IPS-NIHi7 (cell line): ENCODE measurements around the gene EMP2.
"Not testable (repeated sequence)": the region's sequence is repeated elsewhere in the genome, so short reads cannot be mapped to it uniquely, and the experiment has no call there.

Experiments
- DNase-seq: peaks from one replicate; pipeline ENCODE4 v3.0.0; 2012; ENCODE audit warnings: mixed read lengths; ENCODE audit errors: extremely low spot score

The EMP2 gene

GRCh38 chr16:10552281-10552680 lies 28.1 kb downstream of the EMP2 start:
- no peak for DNase-seq

GRCh38 chr16:10551881-10552280 lies 28.5 kb downstream of the EMP2 start:
- no peak for DNase-seq

- no peak for DNase-seq
Observed at GRCh38 chr16:10548404-10548803, 32.0 kb downstream of the EMP2 start.

- no peak for DNase-seq
Observed at GRCh38 chr16:10547708-10548107, 32.7 kb downstream of the EMP2 start.

- DNase-seq, result no peak
Observed at GRCh38 chr16:10543231-10543977, 37.0 kb downstream of the EMP2 start.

GRCh38 chr16:10541366-10541765 lies 39.0 kb downstream of the EMP2 start:
- DNase-seq, result no peak

GRCh38 chr16:10539793-10540192 lies 40.6 kb downstream of the EMP2 start:
- DNase-seq, result no peak

- DNase-seq, result no peak
Observed at GRCh38 chr16:10539236-10539635, 41.2 kb downstream of the EMP2 start.

- no peak for DNase-seq
Observed at GRCh38 chr16:10538583-10538982, 41.8 kb downstream of the EMP2 start.

GRCh38 chr16:10537946-10538345 lies 42.5 kb downstream of the EMP2 start:
- DNase-seq, result no peak

- no peak for DNase-seq
Observed at GRCh38 chr16:10536814-10537389, 43.5 kb downstream of the EMP2 start.

- DNase-seq, result not testable (repeated sequence)
Observed at GRCh38 chr16:10536328-10536727, 44.1 kb downstream of the EMP2 start.

- no peak for DNase-seq
Observed at GRCh38 chr16:10535461-10535860, 44.9 kb downstream of the EMP2 start.

GRCh38 chr16:10534748-10535147 lies 45.6 kb downstream of the EMP2 start:
- no peak for DNase-seq

- not testable (repeated sequence) for DNase-seq
Observed at GRCh38 chr16:10533612-10534011, 46.8 kb downstream of the EMP2 start.

- no peak for DNase-seq
Observed at GRCh38 chr16:10531582-10531981, 48.8 kb downstream of the EMP2 start.

- no peak for DNase-seq
Observed at GRCh38 chr16:10530685-10531084, 49.7 kb downstream of the EMP2 start.

GRCh38 chr16:10529895-10530669 lies 50.3 kb downstream of the EMP2 start:
- DNase-seq, result no peak

GRCh38 chr16:10528635-10529034 lies 51.8 kb downstream of the EMP2 start:
- no peak for DNase-seq

- DNase-seq, result no peak
Observed at GRCh38 chr16:10526962-10527361, 53.4 kb downstream of the EMP2 start.

GRCh38 chr16:10525214-10525825 lies 55.1 kb downstream of the EMP2 start:
- no peak for DNase-seq

- no peak for DNase-seq
Observed at GRCh38 chr16:10522966-10523365, 57.4 kb downstream of the EMP2 start.
